Liver (tissue), 9 donors: ENCODE measurements around the gene GATAD1. TPM values are rescaled to one million over a fixed set of nuclear protein-coding genes. Genes with fewer than 3 reads are reported as not detected.

Experiments
- DNase-seq: peaks from one replicate; pipeline ENCODE4 v3.0.0-alpha.2; 2017; ENCODE audit warnings: low spot score
- H3K27ac ChIP-seq, 2 donors: one replicate each; pipeline ENCODE4 v1.7.0; 2013; ENCODE audit warnings: inconsistent platforms in 2 of 2, low read length in 2 of 2, control low read depth in 1 of 2, low read depth in 1 of 2, mild to moderate bottlenecking in 1 of 2
- H3K27me3 ChIP-seq, 4 donors: one replicate each; pipeline versions ENCODE4 v1.6.1 to v1.7.0; 2013; ENCODE audit warnings: low read length in 3 of 4, inconsistent platforms in 1 of 4, mild to moderate bottlenecking in 1 of 4, moderate library complexity in 1 of 4; ENCODE audit not compliant: control insufficient read depth in 4 of 4, insufficient read depth in 4 of 4
- H3K36me3 ChIP-seq, 4 donors: one replicate each; pipeline versions ENCODE4 v1.6.1 to v1.7.0; 2013; ENCODE audit warnings: low read length in 3 of 4, mild to moderate bottlenecking in 3 of 4, low read depth in 1 of 4, moderate library complexity in 1 of 4; ENCODE audit not compliant: control insufficient read depth in 4 of 4, insufficient read depth in 3 of 4
- H3K4me1 ChIP-seq, 4 donors: one replicate each; pipeline versions ENCODE4 v1.6.1 to v1.7.0; 2013; ENCODE audit warnings: low read length in 3 of 4, mild to moderate bottlenecking in 3 of 4, moderate library complexity in 1 of 4; ENCODE audit not compliant: control insufficient read depth in 4 of 4, insufficient read depth in 4 of 4
- H3K4me3 ChIP-seq, 3 donors: one replicate each; pipeline versions ENCODE4 v1.6.1 to v1.7.0; 2013; ENCODE audit warnings: low read length in 3 of 3, control low read depth in 1 of 3, low read depth in 1 of 3, mild to moderate bottlenecking in 1 of 3
- H3K9ac ChIP-seq, 2 donors: one replicate each; pipeline ENCODE4 v1.7.0; 2013; ENCODE audit warnings: low read length in 2 of 2, mild to moderate bottlenecking in 2 of 2, moderate library complexity in 2 of 2, control low read depth in 1 of 2, low read depth in 1 of 2
- H3K9me3 ChIP-seq, 4 donors: one replicate each; pipeline versions ENCODE4 v1.6.1 to v1.7.0; 2013; ENCODE audit warnings: low read length in 3 of 4; ENCODE audit not compliant: control insufficient read depth in 4 of 4
- CTCF ChIP-seq: fragments of 150-350 bp; IDR thresholded peaks from 2 replicates; pipeline ENCODE4 v1.5.1; 2017; ENCODE audit warnings: improper control_type of control experiment, low read depth, low read length; ENCODE audit not compliant: missing input control
- EGR1 ChIP-seq, 2 donors: IDR thresholded peaks; 2 replicates each; pipeline ENCODE4 v1.6.1; 2016 to 2018; ENCODE audit warnings: antibody characterized with exemption in 2 of 2, low read depth in 2 of 2
- JUND ChIP-seq, 2 donors: IDR thresholded peaks; 2 replicates each; pipeline ENCODE4 v1.6.1; 2016; ENCODE audit warnings: antibody characterized with exemption in 2 of 2
- NR2F2 ChIP-seq: IDR thresholded peaks from 2 replicates; pipeline ENCODE4 v1.6.1; 2016; ENCODE audit warnings: antibody characterized with exemption
- RAD21 ChIP-seq, 2 donors: IDR thresholded peaks; 2 replicates each; pipeline ENCODE4 v1.6.1; 2016; ENCODE audit warnings: antibody characterized with exemption in 2 of 2, mild to moderate bottlenecking in 2 of 2
- RXRA ChIP-seq, 2 donors: IDR thresholded peaks; 2 replicates each; pipeline ENCODE4 v1.6.1; 2017 to 2018; ENCODE audit warnings: antibody characterized with exemption in 2 of 2, mild to moderate bottlenecking in 1 of 2
- SP1 ChIP-seq: IDR thresholded peaks from 2 replicates; pipeline ENCODE4 v1.6.1; 2018; ENCODE audit warnings: antibody characterized with exemption, mild to moderate bottlenecking
- TAF1 ChIP-seq: conservative IDR thresholded peaks from 2 replicates; pipeline ENCODE4 v1.6.1; 2016; ENCODE audit warnings: antibody characterized with exemption, mild to moderate bottlenecking
- WGBS: extraction: QIAGEN DNeasy Blood & Tissue Kit; methylation state at CpG from one replicate; pipeline ENCODE4 v1.1.7; 2013; 5-methylcytosine and 5-hydroxymethylcytosine counted together
- polyA plus RNA-seq, 2 donors: library from polyadenylated mRNA; stranded (reverse) in 1 of 2; unstranded in 1 of 2; fragments of 200-250 nt in 1 of 2; fragments of >200 nt in 1 of 2; fragmentation: Nextera tagmentation in 1 of 2; extraction: Ambion mirVana in 1 of 2; gene quantifications; one replicate each; pipeline versions ENCODE4 v1.2.1 to v1.2.3, GENCODE V29; 2013 to 2015
- total RNA-seq, 2 donors: library from RNA; depleted of rRNA; stranded (reverse); fragments of >200 nt; gene quantifications; one replicate each; pipeline ENCODE4 v1.2.3, GENCODE V29; 2014
- TF ChIP-seq, protein P1 (sequence below): IDR thresholded peaks from 2 replicates; pipeline ENCODE4 v1.6.1; 2016; ENCODE audit warnings: antibody characterized with exemption, mild to moderate bottlenecking
- TF ChIP-seq, protein P2 (sequence below): IDR thresholded peaks from 2 replicates; pipeline ENCODE4 v1.6.1; 2016; ENCODE audit warnings: antibody characterized with exemption
- donor health status: healthy.
- donor health status: healthy.
- donor health status: healthy.
- donor health status: healthy.
- donor health status: healthy.

GATAD1 gene
- total and polyA plus RNA-seq, 4 donors, result 7.8 to 22.8 (median 10.8) TPM

GRCh38 chr7:92417913-92418312, 29.4 kb upstream of the GATAD1 start:
- DNase-seq, result no peak
- H3K4me3 ChIP-seq, result no peak overlapping the region
- TF ChIP-seq SP1 (no peak), TAF1 (no peak), CTCF (no peak), JUND (IDR thresholded peaks at IDR 0.05) (no peak)
- H3K4me1 ChIP-seq, result no peaks in the 10 kb centered on the region
- H3K27ac ChIP-seq, result no peak overlapping the region
- no peak overlapping the region for H3K9ac ChIP-seq
- H3K27me3 ChIP-seq, result no peaks in the 10 kb centered on the region
- H3K36me3 ChIP-seq, result no peaks in the 10 kb centered on the region
- H3K9me3 ChIP-seq, result no peaks in the 10 kb centered on the region
- 90% methylated on average over 5 of the region's 5 CpGs for WGBS

GRCh38 chr7:92421676-92422435, 25.4 kb upstream of the GATAD1 start:
- Histone ChIP-seq H3K27ac (no peak overlapping the region), H3K4me1 (peaks cover 0 to 5% (median 3%) of the 10 kb centered on the region in 4 donors)

More at GRCh38 chr7:92421676-92422435, 25.4 kb upstream of the GATAD1 start:
- Histone ChIP-seq H3K9ac (no peak overlapping the region), H3K9me3 (no peaks in the 10 kb centered on the region), H3K4me3 (no peak overlapping the region), H3K36me3 (no peaks in the 10 kb centered on the region), H3K27me3 (no peaks in the 10 kb centered on the region)
- 63% methylated on average over 5 of the region's 5 CpGs for WGBS
- DNase-seq, result no peak
- TF ChIP-seq RXRA (IDR thresholded peaks at IDR 0.05) (no peak), TAF1 (no peak), CTCF (no peak), RAD21 (IDR thresholded peaks at IDR 0.05) (no peak), NR2F2 (no peak), EGR1 (IDR thresholded peaks at IDR 0.05; ENCODE audit: low read depth in 2 of 2) (no peak), JUND (IDR thresholded peaks at IDR 0.05) (no peak)
- TF ChIP-seq, protein P1, sequence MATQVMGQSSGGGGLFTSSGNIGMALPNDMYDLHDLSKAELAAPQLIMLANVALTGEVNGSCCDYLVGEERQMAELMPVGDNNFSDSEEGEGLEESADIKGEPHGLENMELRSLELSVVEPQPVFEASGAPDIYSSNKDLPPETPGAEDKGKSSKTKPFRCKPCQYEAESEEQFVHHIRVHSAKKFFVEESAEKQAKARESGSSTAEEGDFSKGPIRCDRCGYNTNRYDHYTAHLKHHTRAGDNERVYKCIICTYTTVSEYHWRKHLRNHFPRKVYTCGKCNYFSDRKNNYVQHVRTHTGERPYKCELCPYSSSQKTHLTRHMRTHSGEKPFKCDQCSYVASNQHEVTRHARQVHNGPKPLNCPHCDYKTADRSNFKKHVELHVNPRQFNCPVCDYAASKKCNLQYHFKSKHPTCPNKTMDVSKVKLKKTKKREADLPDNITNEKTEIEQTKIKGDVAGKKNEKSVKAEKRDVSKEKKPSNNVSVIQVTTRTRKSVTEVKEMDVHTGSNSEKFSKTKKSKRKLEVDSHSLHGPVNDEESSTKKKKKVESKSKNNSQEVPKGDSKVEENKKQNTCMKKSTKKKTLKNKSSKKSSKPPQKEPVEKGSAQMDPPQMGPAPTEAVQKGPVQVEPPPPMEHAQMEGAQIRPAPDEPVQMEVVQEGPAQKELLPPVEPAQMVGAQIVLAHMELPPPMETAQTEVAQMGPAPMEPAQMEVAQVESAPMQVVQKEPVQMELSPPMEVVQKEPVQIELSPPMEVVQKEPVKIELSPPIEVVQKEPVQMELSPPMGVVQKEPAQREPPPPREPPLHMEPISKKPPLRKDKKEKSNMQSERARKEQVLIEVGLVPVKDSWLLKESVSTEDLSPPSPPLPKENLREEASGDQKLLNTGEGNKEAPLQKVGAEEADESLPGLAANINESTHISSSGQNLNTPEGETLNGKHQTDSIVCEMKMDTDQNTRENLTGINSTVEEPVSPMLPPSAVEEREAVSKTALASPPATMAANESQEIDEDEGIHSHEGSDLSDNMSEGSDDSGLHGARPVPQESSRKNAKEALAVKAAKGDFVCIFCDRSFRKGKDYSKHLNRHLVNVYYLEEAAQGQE, result no peak
- TF ChIP-seq, protein P2, sequence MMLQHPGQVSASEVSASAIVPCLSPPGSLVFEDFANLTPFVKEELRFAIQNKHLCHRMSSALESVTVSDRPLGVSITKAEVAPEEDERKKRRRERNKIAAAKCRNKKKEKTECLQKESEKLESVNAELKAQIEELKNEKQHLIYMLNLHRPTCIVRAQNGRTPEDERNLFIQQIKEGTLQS, result no peak
